ENCODE data around the gene POLD3. TPM values are rescaled to one million over a fixed set of nuclear protein-coding genes. Genes with fewer than 3 reads are reported as not detected.

Gene POLD3
- total RNA-seq, 2 donors from 2014 or later, result 9.3 to 13.8 TPM

DNA sequence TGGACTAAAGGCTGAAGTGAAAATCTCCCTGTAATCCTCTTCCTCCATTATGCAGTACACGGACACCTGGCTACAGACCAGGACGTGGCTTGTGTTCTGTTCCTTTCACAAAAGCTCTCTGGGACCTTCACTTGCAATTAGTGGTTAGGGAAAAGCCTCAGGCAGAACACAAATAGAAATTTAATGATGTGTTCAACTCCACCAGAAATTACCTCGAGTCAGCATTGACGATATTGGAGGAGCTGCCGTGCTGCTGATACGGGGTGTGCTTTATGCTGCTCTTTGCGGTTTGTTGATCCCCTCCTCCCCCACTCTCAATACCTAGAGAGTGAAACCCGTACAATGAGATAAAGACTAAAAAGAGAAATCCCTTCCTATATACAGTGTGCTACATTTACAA lies 48.9 kb downstream of the POLD3 start:
- H3K27me3 ChIP-seq, result no peaks in the 10 kb centered on the region
- no peak overlapping the region for H3K4me3 ChIP-seq
- no peaks in the 10 kb centered on the region for H3K9me3 ChIP-seq
- no peaks in the 10 kb centered on the region for H3K4me1 ChIP-seq
- intact Hi-C loops (cut with DNase I), result loop anchor here (10.0 kb wide), 1 partner anchor 94 kb away; the partner anchor contains the start of gene CHRDL2
- H3K27ac ChIP-seq, result no peak overlapping the region
- ATAC-seq (no peak), DNase-seq (peak in 1 of 4 donors; percentile 8)
- 91 to 92% methylated on average over 8 of the region's 8 CpGs for WGBS, 2 donors
- no peak for TF ChIP-seq POLR2A (IDR thresholded peaks at IDR 0.05)
- TF ChIP-seq, protein P1, sequence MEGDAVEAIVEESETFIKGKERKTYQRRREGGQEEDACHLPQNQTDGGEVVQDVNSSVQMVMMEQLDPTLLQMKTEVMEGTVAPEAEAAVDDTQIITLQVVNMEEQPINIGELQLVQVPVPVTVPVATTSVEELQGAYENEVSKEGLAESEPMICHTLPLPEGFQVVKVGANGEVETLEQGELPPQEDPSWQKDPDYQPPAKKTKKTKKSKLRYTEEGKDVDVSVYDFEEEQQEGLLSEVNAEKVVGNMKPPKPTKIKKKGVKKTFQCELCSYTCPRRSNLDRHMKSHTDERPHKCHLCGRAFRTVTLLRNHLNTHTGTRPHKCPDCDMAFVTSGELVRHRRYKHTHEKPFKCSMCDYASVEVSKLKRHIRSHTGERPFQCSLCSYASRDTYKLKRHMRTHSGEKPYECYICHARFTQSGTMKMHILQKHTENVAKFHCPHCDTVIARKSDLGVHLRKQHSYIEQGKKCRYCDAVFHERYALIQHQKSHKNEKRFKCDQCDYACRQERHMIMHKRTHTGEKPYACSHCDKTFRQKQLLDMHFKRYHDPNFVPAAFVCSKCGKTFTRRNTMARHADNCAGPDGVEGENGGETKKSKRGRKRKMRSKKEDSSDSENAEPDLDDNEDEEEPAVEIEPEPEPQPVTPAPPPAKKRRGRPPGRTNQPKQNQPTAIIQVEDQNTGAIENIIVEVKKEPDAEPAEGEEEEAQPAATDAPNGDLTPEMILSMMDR (IDR thresholded peaks at IDR 0.05), result no peak
- peaks cover 0 to 13% of the 10 kb centered on the region in 2 donors for H3K36me3 ChIP-seq (replicated peaks in 1 of 2; ENCODE audit: insufficient read depth in 1 of 2, low read depth in 2 of 2)

DNA sequence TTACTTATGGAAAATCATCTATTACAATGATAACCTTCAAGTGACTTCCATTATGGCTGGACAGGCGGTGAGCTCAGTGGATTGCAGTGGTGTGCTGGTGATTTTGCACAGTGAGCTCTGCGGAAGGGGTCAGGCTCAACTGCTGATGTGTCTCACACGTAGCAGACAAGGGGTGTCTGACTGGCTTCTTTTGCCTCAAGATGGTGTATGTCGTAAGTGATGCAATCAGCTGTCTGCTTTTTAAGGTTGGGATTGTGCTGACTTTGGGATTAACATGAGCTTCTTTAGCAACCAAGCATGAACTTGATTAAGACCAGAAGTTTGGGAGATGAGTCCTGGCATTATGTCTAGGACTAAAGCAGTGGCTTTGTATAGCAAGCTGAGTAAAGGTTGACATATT lies 49.5 kb downstream of the POLD3 start:
- intact Hi-C loops (cut with DNase I), result loop anchor here (10.0 kb wide), 1 partner anchor 93 kb away; the partner anchor contains the start of gene CHRDL2
- WGBS, 2 donors, result 93% methylated on average over 4 of the region's 4 CpGs
- Histone ChIP-seq H3K4me3 (no peak overlapping the region), H3K9me3 (no peaks in the 10 kb centered on the region), H3K27ac (no peak overlapping the region), H3K36me3 (replicated peaks in 1 of 2; ENCODE audit: insufficient read depth in 1 of 2, low read depth in 2 of 2) (peaks cover 0 to 13% of the 10 kb centered on the region in 2 donors), H3K27me3 (no peaks in the 10 kb centered on the region), H3K4me1 (no peaks in the 10 kb centered on the region)
- ATAC-seq, result peak; percentile 9
- peak in 1 of 4 donors; percentile 9 for DNase-seq
- TF ChIP-seq POLR2A (IDR thresholded peaks at IDR 0.05), result no peak
- TF ChIP-seq, protein P1 (IDR thresholded peaks at IDR 0.05), result no peak

DNA sequence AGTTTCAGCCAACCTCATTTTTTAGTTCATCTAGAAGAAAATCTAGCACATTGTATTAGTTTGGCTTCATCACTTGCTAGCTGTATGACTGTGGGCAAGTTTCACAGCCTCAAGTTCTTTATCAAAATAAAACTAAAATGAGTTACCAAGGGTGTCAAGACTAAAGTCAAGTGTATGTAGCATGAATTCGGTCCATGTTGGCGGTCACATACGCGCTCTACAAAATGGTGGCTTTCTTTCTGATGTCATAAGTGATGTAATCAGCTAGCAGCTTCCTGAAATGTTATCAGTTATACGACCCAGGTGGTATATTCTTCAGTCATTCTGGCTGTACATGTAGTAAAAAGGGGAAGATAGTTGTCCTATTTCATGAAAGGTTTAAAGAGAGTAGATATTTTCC lies 50.5 kb downstream of the POLD3 start:
- ATAC-seq (no peak), DNase-seq (no peak)
- 90 to 92% methylated on average over 5 of the region's 5 CpGs for WGBS, 2 donors
- Histone ChIP-seq H3K27me3 (no peaks in the 10 kb centered on the region), H3K36me3 (replicated peaks in 1 of 2; ENCODE audit: insufficient read depth in 1 of 2, low read depth in 2 of 2) (peaks cover 0 to 11% of the 10 kb centered on the region in 2 donors), H3K4me3 (no peak overlapping the region), H3K4me1 (no peaks in the 10 kb centered on the region), H3K27ac (no peak overlapping the region), H3K9me3 (no peaks in the 10 kb centered on the region)
- TF ChIP-seq, protein P1 (IDR thresholded peaks at IDR 0.05), result no peak
- intact Hi-C loops (cut with DNase I), result loop anchor here (10.0 kb wide), 1 partner anchor 92 kb away; the partner anchor contains the start of gene CHRDL2

DNA sequence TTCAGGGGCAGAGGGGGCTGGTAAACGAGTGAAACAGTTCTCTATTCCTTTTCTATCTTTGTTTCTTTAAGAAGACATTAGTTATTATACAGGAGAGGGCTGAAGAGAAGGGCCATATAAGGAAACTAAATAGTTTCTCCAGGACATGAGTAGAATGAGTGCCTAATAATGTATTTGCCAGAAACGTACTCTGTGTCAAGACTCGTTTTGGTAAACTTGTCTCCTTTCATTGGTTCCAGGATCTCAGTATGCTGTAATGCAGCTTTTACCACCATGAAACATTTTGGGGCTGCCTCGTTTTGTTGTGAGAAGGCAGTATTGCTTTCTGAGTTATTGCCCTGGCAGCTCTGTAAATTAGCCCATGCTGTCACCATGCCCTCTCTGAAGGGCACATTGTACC lies 51.7 kb downstream of the POLD3 start:
- Histone ChIP-seq H3K27ac (no peak overlapping the region), H3K36me3 (replicated peaks in 1 of 2; ENCODE audit: insufficient read depth in 1 of 2, low read depth in 2 of 2) (peaks cover 0 to 11% of the 10 kb centered on the region in 2 donors), H3K4me1 (no peaks in the 10 kb centered on the region), H3K9me3 (no peaks in the 10 kb centered on the region), H3K4me3 (no peak overlapping the region), H3K27me3 (no peaks in the 10 kb centered on the region)
- TF ChIP-seq, protein P1 (IDR thresholded peaks at IDR 0.05), result no peak
- TF ChIP-seq POLR2A (IDR thresholded peaks at IDR 0.05), result no peak
- intact Hi-C loops (cut with DNase I), result loop anchor here (10.0 kb wide), 1 partner anchor 91 kb away; the partner anchor contains the start of gene CHRDL2
- no peak for DNase-seq
- WGBS, 2 donors, result 82 to 89% methylated on average over 4 of the region's 4 CpGs
- no peak for ATAC-seq

DNA sequence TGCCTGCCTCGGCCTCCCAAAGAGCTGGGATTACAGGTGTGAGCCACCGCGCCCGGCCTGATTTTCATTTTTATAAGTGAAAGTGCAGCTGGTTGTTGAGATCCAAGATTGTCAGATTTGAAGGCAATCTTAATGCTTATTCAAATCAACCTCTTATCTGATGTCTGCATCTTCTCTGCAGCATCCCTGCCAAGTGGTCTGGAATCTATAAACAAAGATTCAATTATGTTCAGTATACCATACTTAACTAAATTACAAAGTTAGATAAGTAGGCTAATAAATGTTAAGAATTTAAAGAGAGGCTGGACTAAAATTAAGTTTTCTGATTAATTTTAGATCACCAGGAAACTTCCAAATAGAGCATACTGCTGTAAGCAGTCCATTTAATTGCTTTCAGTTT lies 53.8 kb downstream of the POLD3 start:
- H3K27me3 ChIP-seq, result no peaks in the 10 kb centered on the region
- H3K27ac ChIP-seq, result no peak overlapping the region
- intact Hi-C loops (cut with DNase I), result loop anchor here (10.0 kb wide), 1 partner anchor 89 kb away; the partner anchor contains the start of gene CHRDL2
- no peak overlapping the region for H3K4me3 ChIP-seq
- no peaks in the 10 kb centered on the region for H3K9me3 ChIP-seq
- TF ChIP-seq POLR2A (IDR thresholded peaks at IDR 0.05), result no peak
- TF ChIP-seq, protein P1 (IDR thresholded peaks at IDR 0.05), result no peak
- peaks cover 0 to 5% of the 10 kb centered on the region in 2 donors for H3K36me3 ChIP-seq (replicated peaks in 1 of 2; ENCODE audit: insufficient read depth in 1 of 2, low read depth in 2 of 2)
- 94 to 98% methylated on average over 4 of the region's 4 CpGs for WGBS, 2 donors
- H3K4me1 ChIP-seq, result no peaks in the 10 kb centered on the region
- DNase-seq (no peak), ATAC-seq (no peak)

Data from body of pancreas (tissue), 4 donors.